H1 (cell line): ENCODE data around the gene PPIAL4G.
"Not testable (repeated sequence)": the region's sequence is repeated elsewhere in the genome, so short reads cannot be mapped to it uniquely, and the experiment has no call there.

Source experiments
- CTCF ChIP-seq, 3 experiments: IDR thresholded peaks; 1 replicate in 2 of 3; 2 replicates in 1 of 3; pipeline versions ENCODE4 v1.5.1 to v1.6.1; 2011; ENCODE audit warnings: low read length in 3 of 3, mild to moderate bottlenecking in 3 of 3, inconsistent platforms in 2 of 3, low read depth in 1 of 3, moderate library complexity in 1 of 3; ENCODE audit not compliant: insufficient read depth in 1 of 3; ENCODE audit errors: control extremely low read depth in 1 of 3
- SIX5 ChIP-seq: IDR thresholded peaks from 2 replicates; pipeline ENCODE4 v1.6.1; 2011; ENCODE audit warnings: mild to moderate bottlenecking, low read depth, low read length

- not testable (repeated sequence) for TF ChIP-seq CTCF (IDR thresholded peaks at IDR 0.05; ENCODE audit: control extremely low read depth in 1 of 3, insufficient read depth in 1 of 3, low read depth in 1 of 3, low read length in 3 of 3); SIX5
These were observed at the start of gene PPIAL4G for GRCh38 chr1:148483029-148483428.
